Ishikawa (cell line): Measurements from ENCODE around the gene SELENOM.

Experiments used
- CEBPB ChIP-seq: IDR thresholded peaks from 2 replicates; pipeline ENCODE4 v1.6.1; 2012
- CREB1 ChIP-seq: IDR thresholded peaks from 2 replicates; pipeline ENCODE4 v1.6.1; 2012; ENCODE audit warnings: low read depth
- EGR1 ChIP-seq: IDR thresholded peaks from 2 replicates; pipeline ENCODE4 v1.6.1; 2012
- EP300 ChIP-seq: IDR thresholded peaks from 2 replicates; pipeline ENCODE4 v1.6.1; 2012; ENCODE audit warnings: borderline replicate concordance
- FOXM1 ChIP-seq: IDR thresholded peaks from 2 replicates; pipeline ENCODE4 v1.6.1; 2012; ENCODE audit warnings: low read depth, borderline replicate concordance
- MAX ChIP-seq: IDR thresholded peaks from 2 replicates; pipeline ENCODE4 v1.6.1; 2012
- NFIC ChIP-seq: IDR thresholded peaks from 2 replicates; pipeline ENCODE4 v1.6.1; 2012
- RAD21 ChIP-seq: IDR thresholded peaks from 2 replicates; pipeline ENCODE4 v1.6.1; 2012; ENCODE audit warnings: low read depth
- REST ChIP-seq: IDR thresholded peaks from 2 replicates; pipeline ENCODE4 v1.6.1; 2012; ENCODE audit warnings: low read depth, mild to moderate bottlenecking
- TAF1 ChIP-seq: IDR thresholded peaks from 2 replicates; pipeline ENCODE4 v1.6.1; 2012; ENCODE audit warnings: low read depth, mild to moderate bottlenecking
- TCF12 ChIP-seq: IDR thresholded peaks from 2 replicates; pipeline ENCODE4 v1.6.1; 2012; ENCODE audit warnings: low read depth
- TEAD4 ChIP-seq: IDR thresholded peaks from 2 replicates; pipeline ENCODE4 v1.6.1; 2012
- USF1 ChIP-seq: IDR thresholded peaks from 2 replicates; pipeline ENCODE4 v1.6.1; 2012
- YY1 ChIP-seq: IDR thresholded peaks from 2 replicates; pipeline ENCODE4 v1.6.1; 2012; ENCODE audit warnings: low read depth
- ZBTB7A ChIP-seq: IDR thresholded peaks from 2 replicates; pipeline ENCODE4 v1.6.1; 2012; ENCODE audit warnings: low read depth

The SELENOM gene

GRCh38 chr22:31080164-31080847 is 27.1 kb downstream of the SELENOM start:
- TF ChIP-seq YY1, result no peak
- TF ChIP-seq REST, result no peak
- no peak for TF ChIP-seq EGR1
- no peak for TF ChIP-seq FOXM1
- no peak for TF ChIP-seq CREB1
- no peak for TF ChIP-seq CEBPB
- no peak for TF ChIP-seq NFIC
- no peak for TF ChIP-seq ZBTB7A
- TF ChIP-seq TAF1, result no peak

GRCh38 chr22:31079095-31079642 is 28.2 kb downstream of the SELENOM start:
- TF ChIP-seq REST, result no peak

- TF ChIP-seq REST (no peak), TAF1 (no peak), CEBPB (no peak), MAX (no peak), RAD21 (no peak), TCF12 (no peak), EGR1 (no peak), TEAD4 (no peak), ZBTB7A (no peak)
Measured at GRCh38 chr22:31077681-31078080, 29.7 kb downstream of the SELENOM start.

GRCh38 chr22:31075961-31076360 is 31.4 kb downstream of the SELENOM start:
- TF ChIP-seq USF1, result no peak
- no peak for TF ChIP-seq ZBTB7A
- TF ChIP-seq TEAD4, result no peak

GRCh38 chr22:31068970-31069369 is 38.4 kb downstream of the SELENOM start:
- TF ChIP-seq RAD21 (no peak), FOXM1 (no peak), TCF12 (no peak), CREB1 (no peak), ZBTB7A (no peak), MAX (no peak), TEAD4 (no peak), YY1 (no peak), USF1 (no peak), EGR1 (no peak), TAF1 (no peak), REST (no peak), EP300 (no peak), CEBPB (no peak), NFIC (no peak)
